Fibroblast of lung (primary cell): ENCODE results near the gene MMP25. TPM values are rescaled to one million over a fixed set of nuclear protein-coding genes. Genes with fewer than 3 reads are reported as not detected.
A peak's percentile ranks its signal among the peaks of the same experiment; 100 is the strongest.

Source experiments
- DNase-seq, 2 donors: peaks; one replicate each; pipeline versions ENCODE4 v3.0.0 to v3.0.0-alpha.2; 2010; ENCODE audit warnings: low read depth in 2 of 2
- H2AFZ ChIP-seq: 2 replicates; pipeline ENCODE4 v1.5.1; 2012; ENCODE audit warnings: low read length, control low read depth, inconsistent platforms
- H3K27ac ChIP-seq: 2 replicates; pipeline ENCODE4 v1.5.1; 2011; ENCODE audit warnings: low read length, control low read depth; ENCODE audit not compliant: insufficient read depth
- H3K27me3 ChIP-seq: 2 replicates; pipeline ENCODE4 v1.5.1; 2011; ENCODE audit warnings: mild to moderate bottlenecking, low read length; ENCODE audit not compliant: control insufficient read depth, insufficient read depth
- H3K36me3 ChIP-seq: 2 replicates; pipeline ENCODE4 v1.5.1; 2011; ENCODE audit warnings: low read length; ENCODE audit not compliant: control insufficient read depth, insufficient read depth
- H3K4me1 ChIP-seq: 2 replicates; pipeline ENCODE4 v1.5.1; 2011; ENCODE audit warnings: low read length; ENCODE audit not compliant: control insufficient read depth, insufficient read depth; ENCODE audit errors: extremely low read depth
- H3K4me2 ChIP-seq: 2 replicates; pipeline ENCODE4 v1.5.1; 2011; ENCODE audit warnings: low read length, control low read depth; ENCODE audit not compliant: insufficient read depth; ENCODE audit errors: extremely low read depth
- H3K4me3 ChIP-seq, 4 experiments: fragments of 200-600 bp in 1 of 4; sonication (generic) in 1 of 4; replicated peaks in 1 of 4; 2 replicates each; pipeline ENCODE4 v1.5.1; 2011 to 2016; ENCODE audit warnings: low read length in 4 of 4, low read depth in 3 of 4, mild to moderate bottlenecking in 3 of 4, control low read depth in 2 of 4, inconsistent platforms in 1 of 4, mixed read lengths in 1 of 4; ENCODE audit not compliant: insufficient read depth in 1 of 4; ENCODE audit errors: control extremely low read depth in 1 of 4
- H3K79me2 ChIP-seq: 2 replicates; pipeline ENCODE4 v1.5.1; 2012; ENCODE audit warnings: mild to moderate bottlenecking, low read length, inconsistent platforms; ENCODE audit not compliant: control insufficient read depth, insufficient read depth
- H3K9ac ChIP-seq: 2 replicates; pipeline ENCODE4 v1.5.1; 2011; ENCODE audit warnings: mild to moderate bottlenecking, low read length, control low read depth; ENCODE audit not compliant: insufficient read depth
- H3K9me3 ChIP-seq: 2 replicates; pipeline ENCODE4 v1.5.1; 2012; ENCODE audit warnings: low read depth, low read length; ENCODE audit not compliant: control insufficient read depth, insufficient read depth
- H4K20me1 ChIP-seq: 2 replicates; pipeline ENCODE4 v1.5.1; 2011; ENCODE audit warnings: low read length; ENCODE audit not compliant: control insufficient read depth, insufficient read depth; ENCODE audit errors: extremely low read depth
- EZH2 ChIP-seq: IDR thresholded peaks from 2 replicates; pipeline ENCODE4 v1.5.1; 2012; ENCODE audit warnings: low read length, control low read depth, mild to moderate bottlenecking; ENCODE audit errors: missing control alignments
- polyA plus RNA-seq, 2 donors: library from polyadenylated mRNA; depleted of rRNA in 1 of 2; stranded (reverse) in 1 of 2; unstranded in 1 of 2; fragments of >200 nt; gene quantifications; 2 replicates each; pipeline ENCODE4 v1.2.1, GENCODE V29; 2011 to 2012; ENCODE audit warnings: missing spikeins in 1 of 2
- total RNA-seq: library from RNA; depleted of rRNA; stranded (reverse); fragments of >200 nt; gene quantifications from 2 replicates; pipeline ENCODE4 v1.2.1, GENCODE V29; 2014
- TF ChIP-seq, protein P1 (sequence below), 2 donors: IDR thresholded peaks in 1 of 2; conservative IDR thresholded peaks in 1 of 2; 1 replicate in 1 of 2; 2 replicates in 1 of 2; pipeline ENCODE4 v1.5.1; 2011 to 2012; ENCODE audit warnings: low read length in 2 of 2, control low read depth in 1 of 2, inconsistent platforms in 1 of 2, low read depth in 1 of 2, mild to moderate bottlenecking in 1 of 2

The MMP25 gene
- total and polyA plus RNA-seq, 2 donors (not counting 1 experiment from before 2014, with no cell fraction given), result 0.03 TPM; not detected in 1

GRCh38 chr16:3099395-3099731 lies 53.0 kb downstream of the MMP25 start:
- no peak overlapping the region for H2AFZ ChIP-seq
- TF ChIP-seq, protein P1, sequence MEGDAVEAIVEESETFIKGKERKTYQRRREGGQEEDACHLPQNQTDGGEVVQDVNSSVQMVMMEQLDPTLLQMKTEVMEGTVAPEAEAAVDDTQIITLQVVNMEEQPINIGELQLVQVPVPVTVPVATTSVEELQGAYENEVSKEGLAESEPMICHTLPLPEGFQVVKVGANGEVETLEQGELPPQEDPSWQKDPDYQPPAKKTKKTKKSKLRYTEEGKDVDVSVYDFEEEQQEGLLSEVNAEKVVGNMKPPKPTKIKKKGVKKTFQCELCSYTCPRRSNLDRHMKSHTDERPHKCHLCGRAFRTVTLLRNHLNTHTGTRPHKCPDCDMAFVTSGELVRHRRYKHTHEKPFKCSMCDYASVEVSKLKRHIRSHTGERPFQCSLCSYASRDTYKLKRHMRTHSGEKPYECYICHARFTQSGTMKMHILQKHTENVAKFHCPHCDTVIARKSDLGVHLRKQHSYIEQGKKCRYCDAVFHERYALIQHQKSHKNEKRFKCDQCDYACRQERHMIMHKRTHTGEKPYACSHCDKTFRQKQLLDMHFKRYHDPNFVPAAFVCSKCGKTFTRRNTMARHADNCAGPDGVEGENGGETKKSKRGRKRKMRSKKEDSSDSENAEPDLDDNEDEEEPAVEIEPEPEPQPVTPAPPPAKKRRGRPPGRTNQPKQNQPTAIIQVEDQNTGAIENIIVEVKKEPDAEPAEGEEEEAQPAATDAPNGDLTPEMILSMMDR (conservative IDR thresholded peaks at IDR 0.05 in 1 of 2, IDR thresholded peaks at IDR 0.05 in 1 of 2; ENCODE audit: low read depth in 1 of 2, low read length in 2 of 2), result no peak
- TF ChIP-seq EZH2, result no peak
- no peak overlapping the region for H3K9ac ChIP-seq
- no peaks in the 10 kb centered on the region for H4K20me1 ChIP-seq
- no peak overlapping the region for H3K4me3 ChIP-seq
- peaks cover 12% of the 10 kb centered on the region for H3K27me3 ChIP-seq
- DNase-seq, result no peak
- H3K27ac ChIP-seq, result no peak overlapping the region
- no peaks in the 10 kb centered on the region for H3K79me2 ChIP-seq
- H3K4me2 ChIP-seq, result no peak overlapping the region
- peaks cover 3% of the 10 kb centered on the region for H3K4me1 ChIP-seq
- H3K36me3 ChIP-seq, result no peaks in the 10 kb centered on the region
- H3K9me3 ChIP-seq, result no peaks in the 10 kb centered on the region

DNA sequence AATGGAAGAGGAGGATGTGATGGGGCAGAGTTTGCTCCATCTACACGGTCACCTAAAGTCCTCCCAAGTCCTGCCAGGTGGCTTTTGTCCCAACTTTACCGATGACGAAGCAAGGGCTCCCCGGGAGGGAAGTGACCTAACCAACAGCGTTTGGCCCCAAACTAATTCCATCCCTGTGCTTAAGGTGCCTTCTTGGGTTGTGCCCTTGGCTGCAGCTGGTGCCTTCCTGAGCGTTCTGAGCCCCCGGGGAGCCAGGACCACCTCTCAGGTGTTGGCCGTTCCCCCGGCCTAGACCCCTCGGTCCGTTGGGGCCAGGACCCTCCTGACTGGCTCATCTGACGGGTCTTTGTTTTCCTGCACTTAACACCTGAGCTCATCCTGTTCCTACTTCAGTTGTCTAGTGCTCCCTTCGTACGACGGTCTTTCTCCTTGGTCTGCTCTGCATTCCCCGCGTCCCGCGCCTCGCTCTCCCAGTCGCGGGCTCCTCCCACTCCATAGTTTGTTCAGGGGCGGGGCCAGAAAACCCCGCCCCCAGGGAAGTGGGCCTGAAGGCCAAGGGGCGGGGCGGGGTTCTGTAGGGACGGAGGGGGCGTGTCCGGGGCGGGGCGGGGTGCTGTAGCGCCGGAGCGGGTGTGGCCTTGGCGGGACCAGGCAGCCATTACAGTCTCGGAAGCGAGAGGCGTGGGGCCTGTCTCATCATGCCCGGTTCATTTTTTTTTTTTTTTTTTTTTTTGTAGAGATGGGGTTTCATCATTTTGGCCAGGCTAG lies 53.6 kb downstream of the MMP25 start:
- Histone ChIP-seq H2AFZ (peak overlapping the region; percentile 58), H3K4me2 (peak overlapping the region; percentile 70), H3K9ac (no peak overlapping the region), H3K27me3 (peaks cover 12% of the 10 kb centered on the region), H3K36me3 (no peaks in the 10 kb centered on the region), H4K20me1 (no peaks in the 10 kb centered on the region), H3K9me3 (no peaks in the 10 kb centered on the region), H3K27ac (no peak overlapping the region), H3K4me3 (peak overlapping the region in 2 of 4 experiments; percentile 18 to 27), H3K79me2 (no peaks in the 10 kb centered on the region), H3K4me1 (peaks cover 3% of the 10 kb centered on the region)
- TF ChIP-seq, protein P1 (conservative IDR thresholded peaks at IDR 0.05 in 1 of 2, IDR thresholded peaks at IDR 0.05 in 1 of 2; ENCODE audit: low read depth in 1 of 2, low read length in 2 of 2), result no peak
- no peak for TF ChIP-seq EZH2
- DNase-seq, result peak; percentile 72 to 80

DNA sequence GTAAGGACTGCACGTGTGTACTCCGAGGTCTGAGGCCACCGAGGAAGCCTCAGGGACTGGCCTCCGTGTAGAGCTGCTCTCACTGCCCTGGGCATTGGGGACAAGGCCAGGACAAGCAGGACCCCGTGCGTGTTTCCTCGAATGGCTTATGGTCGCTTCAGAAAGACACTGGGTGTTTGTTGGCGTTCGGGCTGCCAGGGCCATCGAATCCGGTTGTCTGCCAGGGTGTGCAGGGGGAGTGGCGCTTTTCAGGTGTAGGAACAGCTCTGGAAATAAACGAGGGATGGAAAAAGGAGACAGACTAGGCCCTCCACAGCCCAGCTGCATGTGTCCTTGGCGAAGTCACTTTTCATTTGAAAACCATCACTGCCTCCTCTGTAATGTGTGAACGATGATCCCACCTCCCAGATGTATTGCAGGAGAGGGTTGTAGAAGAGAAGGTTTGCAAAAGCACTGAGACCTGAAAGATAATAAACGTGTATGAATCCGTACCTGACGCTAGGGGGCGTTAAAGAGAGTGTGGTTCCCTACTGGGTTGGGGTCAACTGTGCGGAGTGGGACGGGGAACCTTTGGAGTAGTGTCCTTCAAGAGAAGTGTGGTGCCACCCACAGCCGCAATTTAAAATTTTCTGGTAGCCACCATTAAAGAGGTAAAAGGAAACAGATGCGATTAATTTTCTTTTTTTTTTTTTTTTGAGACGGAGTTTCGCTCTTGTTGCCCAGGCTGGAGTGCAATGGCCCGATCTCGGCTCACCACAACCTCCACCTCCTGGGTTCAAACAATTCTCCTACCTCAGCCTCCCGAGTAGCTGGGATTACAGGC lies 54.9 kb downstream of the MMP25 start:
- Histone ChIP-seq H3K4me3 (no peak overlapping the region), H3K9me3 (no peaks in the 10 kb centered on the region), H3K36me3 (no peaks in the 10 kb centered on the region), H3K4me1 (peaks cover 3% of the 10 kb centered on the region), H3K9ac (no peak overlapping the region), H4K20me1 (no peaks in the 10 kb centered on the region), H3K27me3 (peaks cover 12% of the 10 kb centered on the region), H2AFZ (no peak overlapping the region), H3K27ac (no peak overlapping the region), H3K4me2 (no peak overlapping the region), H3K79me2 (no peaks in the 10 kb centered on the region)
- peak in 1 of 2 donors; percentile 24 for DNase-seq
- TF ChIP-seq EZH2, result no peak
- TF ChIP-seq, protein P1 (conservative IDR thresholded peaks at IDR 0.05 in 1 of 2, IDR thresholded peaks at IDR 0.05 in 1 of 2; ENCODE audit: low read depth in 1 of 2, low read length in 2 of 2), result peak; percentile 36 to 61
